Body of pancreas (tissue), 4 donors: ENCODE measurements around the gene CLPTM1.
"Not testable (repeated sequence)": the region's sequence is repeated elsewhere in the genome, so short reads cannot be mapped to it uniquely, and the experiment has no call there.

ENCODE experiments used
- POLR2A ChIP-seq, 3 donors: fragments of 450-650 bp; IDR thresholded peaks; one replicate each; pipeline ENCODE4 v1.6.1; 2016; ENCODE audit warnings: antibody characterized with exemption in 3 of 3, mild to moderate bottlenecking in 2 of 3
- TF ChIP-seq, protein P1 (sequence below), 7 experiments: fragments of 450-650 bp in 4 of 7; fragments of 200-600 bp in 3 of 7; sonication (generic) in 3 of 7; IDR thresholded peaks; one replicate each; pipeline ENCODE4 v1.5.1; 2016 to 2019; ENCODE audit warnings: antibody characterized with exemption in 7 of 7

DNA sequence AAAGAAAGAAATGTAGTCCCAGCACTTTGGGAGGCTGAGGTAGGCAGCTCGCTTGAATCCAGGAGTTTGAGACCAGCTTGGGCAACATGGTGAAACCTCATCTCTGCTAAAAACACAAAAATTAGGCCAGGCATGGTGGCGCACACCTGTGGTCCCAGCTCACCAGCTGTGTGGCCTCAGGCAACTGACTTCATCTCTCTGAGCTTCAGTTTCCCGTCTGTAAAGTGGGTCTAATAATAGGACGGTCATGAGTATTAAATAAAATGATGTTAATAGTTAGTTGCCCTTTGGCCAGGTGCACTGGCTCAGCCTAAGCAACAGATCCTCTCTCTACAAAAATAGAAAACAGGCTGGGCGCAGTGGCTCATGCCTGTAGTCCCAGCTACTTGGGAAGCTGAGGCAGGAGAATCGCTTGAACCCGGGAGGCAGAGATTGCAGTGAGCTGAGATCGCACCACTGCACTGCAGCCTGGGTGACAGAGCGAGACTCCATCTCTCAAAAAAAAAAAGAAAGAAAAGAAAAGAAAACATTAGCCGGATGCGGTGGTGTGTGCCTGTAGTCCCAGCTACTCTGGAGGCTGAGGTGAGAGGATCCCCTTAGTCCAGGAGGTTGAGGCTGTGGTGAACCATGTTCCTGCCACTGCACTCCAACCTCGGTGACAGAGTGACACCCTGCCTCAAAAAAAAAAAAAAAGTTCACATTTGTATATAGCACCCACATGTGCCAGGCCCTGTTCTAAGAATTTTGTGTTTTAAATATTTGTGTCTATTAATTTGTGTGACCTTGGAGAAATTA is 44.1 kb downstream of the CLPTM1 start:
- TF ChIP-seq, protein P1, sequence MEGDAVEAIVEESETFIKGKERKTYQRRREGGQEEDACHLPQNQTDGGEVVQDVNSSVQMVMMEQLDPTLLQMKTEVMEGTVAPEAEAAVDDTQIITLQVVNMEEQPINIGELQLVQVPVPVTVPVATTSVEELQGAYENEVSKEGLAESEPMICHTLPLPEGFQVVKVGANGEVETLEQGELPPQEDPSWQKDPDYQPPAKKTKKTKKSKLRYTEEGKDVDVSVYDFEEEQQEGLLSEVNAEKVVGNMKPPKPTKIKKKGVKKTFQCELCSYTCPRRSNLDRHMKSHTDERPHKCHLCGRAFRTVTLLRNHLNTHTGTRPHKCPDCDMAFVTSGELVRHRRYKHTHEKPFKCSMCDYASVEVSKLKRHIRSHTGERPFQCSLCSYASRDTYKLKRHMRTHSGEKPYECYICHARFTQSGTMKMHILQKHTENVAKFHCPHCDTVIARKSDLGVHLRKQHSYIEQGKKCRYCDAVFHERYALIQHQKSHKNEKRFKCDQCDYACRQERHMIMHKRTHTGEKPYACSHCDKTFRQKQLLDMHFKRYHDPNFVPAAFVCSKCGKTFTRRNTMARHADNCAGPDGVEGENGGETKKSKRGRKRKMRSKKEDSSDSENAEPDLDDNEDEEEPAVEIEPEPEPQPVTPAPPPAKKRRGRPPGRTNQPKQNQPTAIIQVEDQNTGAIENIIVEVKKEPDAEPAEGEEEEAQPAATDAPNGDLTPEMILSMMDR (IDR thresholded peaks at IDR 0.05): not testable (repeated sequence)
- TF ChIP-seq POLR2A (IDR thresholded peaks at IDR 0.05): not testable (repeated sequence)
